Measurements from ENCODE around the gene TIMP1. TPM values are rescaled to one million over a fixed set of nuclear protein-coding genes. Genes with fewer than 3 reads are reported as not detected.

Gene TIMP1
- total RNA-seq, 1 donor from 2014 or later, result 29.1 TPM

- Mint-ChIP-seq H3K4me3 (ENCODE audit: low read depth) (no peak overlapping the region), H3K36me3 (ENCODE audit: insufficient read depth) (no peaks in the 10 kb centered on the region), H3K9me3 (ENCODE audit: low read depth) (peaks cover 18% of the 10 kb centered on the region), H3K4me1 (ENCODE audit: low read depth) (no peaks in the 10 kb centered on the region), H3K27ac (no peak overlapping the region), H3K27me3 (peaks cover 23% of the 10 kb centered on the region)
- DNase-seq (ENCODE audit: low spot score, unreplicated experiment), result no peak
- no peak for TF ChIP-seq CTCF (IDR thresholded peaks at IDR 0.05; ENCODE audit: unreplicated experiment)
Measured at GRCh38 chrX:47614618-47615017, 32.4 kb downstream of the TIMP1 start.

DNA sequence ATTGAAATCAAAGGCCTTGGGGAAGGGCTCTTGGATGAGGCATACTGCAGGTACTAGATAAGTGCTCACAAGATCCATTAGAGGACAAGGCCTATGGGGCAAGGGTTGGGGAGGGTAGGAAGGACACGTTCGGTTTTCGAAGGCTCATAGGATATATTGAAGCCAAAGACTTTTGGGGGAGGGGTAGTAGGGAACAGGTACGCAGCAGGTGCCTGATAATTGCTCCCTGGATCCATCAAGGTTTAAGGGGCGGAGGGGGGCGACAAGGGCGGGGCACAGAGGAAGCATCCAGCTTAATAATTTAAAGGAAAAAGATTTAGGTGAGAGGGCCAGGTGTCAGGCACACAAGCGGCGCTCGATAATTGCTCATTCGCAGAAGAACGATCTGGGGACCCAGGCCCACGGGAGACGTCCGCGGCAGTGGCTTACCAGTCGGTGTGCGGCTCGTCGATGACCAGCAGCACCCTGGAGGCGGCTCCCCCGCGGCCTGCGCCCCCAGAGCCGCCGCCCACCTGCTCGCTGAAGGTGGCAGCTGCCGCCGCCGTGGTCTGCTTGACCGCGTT lies 36.8 kb downstream of the TIMP1 start:
- DNase-seq (ENCODE audit: low spot score, unreplicated experiment), result no peak
- Mint-ChIP-seq H3K9me3 (ENCODE audit: low read depth) (peaks cover 19% of the 10 kb centered on the region), H3K4me1 (ENCODE audit: low read depth) (no peaks in the 10 kb centered on the region), H3K27me3 (peaks cover 49% of the 10 kb centered on the region), H3K4me3 (ENCODE audit: low read depth) (peak overlapping the region; percentile 34), H3K36me3 (ENCODE audit: insufficient read depth) (no peaks in the 10 kb centered on the region), H3K27ac (no peak overlapping the region)
- no peak for TF ChIP-seq CTCF (IDR thresholded peaks at IDR 0.05; ENCODE audit: unreplicated experiment)

DNA sequence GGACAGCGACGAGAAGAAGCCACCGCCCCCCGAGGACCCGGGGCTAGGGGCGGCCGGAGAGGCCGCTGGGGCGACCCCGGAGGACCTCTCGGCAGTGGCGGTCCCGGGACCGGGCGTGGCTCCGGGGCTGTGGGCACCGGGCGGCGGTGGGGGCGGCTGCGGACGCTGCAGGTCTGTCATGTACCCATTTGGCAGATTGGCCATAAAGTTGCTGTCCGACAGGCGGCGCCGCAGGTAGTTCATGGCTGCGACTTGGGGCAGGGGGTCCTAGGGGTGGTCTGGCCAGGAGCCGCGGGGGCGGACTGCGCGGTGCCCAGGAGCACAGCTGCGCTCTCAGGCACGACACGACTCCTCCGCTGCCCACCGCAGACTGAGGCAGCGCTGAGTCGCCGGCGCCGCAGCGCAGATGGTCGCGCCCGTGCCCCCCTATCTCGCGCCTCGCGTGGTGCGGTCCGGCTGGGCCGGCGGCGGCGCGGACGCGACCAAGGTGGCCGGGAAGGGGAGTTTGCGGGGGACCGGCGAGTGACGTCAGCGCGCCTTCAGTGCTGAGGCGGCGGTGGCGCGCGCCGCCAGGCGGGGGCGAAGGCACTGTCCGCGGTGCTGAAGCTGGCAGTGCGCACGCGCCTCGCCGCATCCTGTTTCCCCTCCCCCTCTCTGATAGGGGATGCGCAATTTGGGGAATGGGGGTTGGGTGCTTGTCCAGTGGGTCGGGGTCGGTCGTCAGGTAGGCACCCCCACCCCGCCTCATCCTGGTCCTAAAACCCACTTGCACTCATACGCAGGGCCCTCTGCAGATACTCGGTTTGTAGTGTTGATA lies 37.5 kb downstream of the TIMP1 start, which contains the start of gene SYN1:
Gene SYN1, minus strand, starts transcription at position 372 of the 817 bp plus-strand sequence. Its CDS starts 129 bp downstream, at position 243.
- no peak for TF ChIP-seq CTCF (IDR thresholded peaks at IDR 0.05; ENCODE audit: unreplicated experiment)
- H3K9me3 Mint-ChIP-seq (ENCODE audit: low read depth), result peaks cover 21% of the 10 kb centered on the region
- peak; percentile 74 for DNase-seq (ENCODE audit: low spot score, unreplicated experiment)
- H3K4me3 Mint-ChIP-seq (ENCODE audit: low read depth), result peak within 1 kb of the TSS; percentile 34
- no peak within 1 kb of the TSS for H3K27ac Mint-ChIP-seq
- no peaks in the 10 kb centered on the region for H3K4me1 Mint-ChIP-seq (ENCODE audit: low read depth)
- H3K27me3 Mint-ChIP-seq, result peaks cover 52% of the 10 kb centered on the region
- H3K36me3 Mint-ChIP-seq (ENCODE audit: insufficient read depth), result no peaks in the 10 kb centered on the region

DNA sequence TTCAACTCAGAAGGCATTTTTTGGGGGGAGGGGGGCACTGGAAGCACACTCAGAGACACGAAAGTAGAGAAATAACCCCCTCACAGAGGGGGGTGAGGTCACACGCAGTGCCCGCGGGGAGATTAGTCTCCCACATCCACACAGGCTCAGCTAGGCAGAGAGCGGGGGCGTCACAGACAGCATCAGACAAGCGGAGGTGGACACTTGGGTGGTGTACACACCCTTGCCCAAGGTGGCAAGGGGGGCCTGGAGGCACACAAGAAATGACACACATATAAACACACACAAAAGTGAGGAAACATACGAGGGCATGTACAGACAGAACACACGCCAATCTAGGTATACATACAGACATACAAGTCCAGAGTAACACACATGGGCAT lies 38.1 kb downstream of the TIMP1 start:
- no peak for TF ChIP-seq CTCF (IDR thresholded peaks at IDR 0.05; ENCODE audit: unreplicated experiment)
- no peak for DNase-seq (ENCODE audit: low spot score, unreplicated experiment)
- Mint-ChIP-seq H3K36me3 (ENCODE audit: insufficient read depth) (no peaks in the 10 kb centered on the region), H3K27me3 (peaks cover 52% of the 10 kb centered on the region), H3K27ac (no peak overlapping the region), H3K4me3 (ENCODE audit: low read depth) (no peak overlapping the region), H3K4me1 (ENCODE audit: low read depth) (no peaks in the 10 kb centered on the region), H3K9me3 (ENCODE audit: low read depth) (peaks cover 21% of the 10 kb centered on the region)

GRCh38 chrX:47621851-47622250 lies 39.6 kb downstream of the TIMP1 start:
- Mint-ChIP-seq H3K27me3 (peaks cover 45% of the 10 kb centered on the region), H3K9me3 (ENCODE audit: low read depth) (peaks cover 15% of the 10 kb centered on the region), H3K27ac (no peak overlapping the region), H3K36me3 (ENCODE audit: insufficient read depth) (no peaks in the 10 kb centered on the region), H3K4me3 (ENCODE audit: low read depth) (no peak overlapping the region), H3K4me1 (ENCODE audit: low read depth) (no peaks in the 10 kb centered on the region)
- DNase-seq (ENCODE audit: low spot score, unreplicated experiment), result no peak
- TF ChIP-seq CTCF (IDR thresholded peaks at IDR 0.05; ENCODE audit: unreplicated experiment), result no peak
